WTC11 (cell line): ENCODE data around the gene KCNMA1. TPM values are rescaled to one million over a fixed set of nuclear protein-coding genes. Genes with fewer than 3 reads are reported as not detected.

Source experiments
- ATAC-seq: fragments of 200-7000 bp; cut with Tn5 transposase; 2 replicates; pipeline ENCODE4 v1.10.0; 2021; ENCODE audit warnings: mild to moderate bottlenecking, moderate library complexity
- CTCF ChIA-PET: fragments of 300-600 bp; sonication (Branson Sonifier 250); formaldehyde crosslinking; loops from one replicate; lab custom pipeline; 2021; ENCODE audit warnings: antibody characterized with exemption; lab: Charles Lee
- POLR2A ChIA-PET: fragments of 350-600 bp; sonication (Branson Sonifier 250); formaldehyde crosslinking; loops from one replicate; lab custom pipeline; 2021; ENCODE audit warnings: antibody characterized with exemption; lab: Charles Lee
- DNase-seq: peaks from one replicate; pipeline ENCODE4 v3.0.0; 2021; ENCODE audit warnings: low spot score
- H3K27ac Mint-ChIP-seq: 2 replicates; pipeline ENCODE4 v1.8.0; 2021; ENCODE audit warnings: mixed read lengths
- H3K27me3 Mint-ChIP-seq: 2 replicates; pipeline ENCODE4 v1.8.0; 2021; ENCODE audit warnings: low read depth, mild to moderate bottlenecking, moderate library complexity, mixed read lengths
- H3K36me3 Mint-ChIP-seq: 2 replicates; pipeline ENCODE4 v1.8.0; 2021; ENCODE audit warnings: mixed read lengths
- H3K4me1 Mint-ChIP-seq: 2 replicates; pipeline ENCODE4 v1.8.0; 2022; ENCODE audit warnings: mixed read lengths
- H3K4me3 Mint-ChIP-seq: 2 replicates; pipeline ENCODE4 v1.8.0; 2021; ENCODE audit warnings: mild to moderate bottlenecking, moderate library complexity, mixed read lengths
- H3K9me3 Mint-ChIP-seq: 2 replicates; pipeline ENCODE4 v1.8.0; 2021; ENCODE audit warnings: mixed read lengths
- ATF2 ChIP-seq: sonication (generic); formaldehyde crosslinking; IDR thresholded peaks from 2 replicates; pipeline ENCODE4 v1.8.1; 2022; ENCODE audit warnings: low read depth, missing genetic modification reagents, borderline replicate concordance
- ERG ChIP-seq: fragments of 250-450 bp; sonication (Bioruptor Pico); IDR thresholded peaks from 2 replicates; pipeline ENCODE4 v1.8.0; 2021; ENCODE audit warnings: mild to moderate bottlenecking
- FOXP1 ChIP-seq: sonication (generic); formaldehyde crosslinking; IDR thresholded peaks from 2 replicates; pipeline ENCODE4 v1.8.0; 2022; ENCODE audit warnings: missing genetic modification reagents, mild to moderate bottlenecking, moderate library complexity, borderline replicate concordance
- GABPB1 ChIP-seq: sonication (generic); formaldehyde crosslinking; IDR thresholded peaks from 2 replicates; pipeline ENCODE4 v1.8.1; 2023; ENCODE audit warnings: mild to moderate bottlenecking, missing genetic modification reagents
- KAT7 ChIP-seq: sonication (generic); formaldehyde crosslinking; IDR thresholded peaks from 2 replicates; pipeline ENCODE4 v1.8.1; 2023; ENCODE audit warnings: missing genetic modification reagents, mild to moderate bottlenecking, borderline replicate concordance
- MLX ChIP-seq: sonication (generic); formaldehyde crosslinking; IDR thresholded peaks from 2 replicates; pipeline ENCODE4 v1.8.1; 2023; ENCODE audit warnings: mild to moderate bottlenecking, missing genetic modification reagents, moderate library complexity
- NFE2L1 ChIP-seq: sonication (generic); formaldehyde crosslinking; IDR thresholded peaks from 2 replicates; pipeline ENCODE4 v1.8.1; 2023; ENCODE audit warnings: missing genetic modification reagents
- OVOL2 ChIP-seq: fragments of 250-450 bp; sonication (Bioruptor Pico); IDR thresholded peaks from 2 replicates; pipeline ENCODE4 v1.9.0; 2021; ENCODE audit warnings: mild to moderate bottlenecking, borderline replicate concordance
- PREB ChIP-seq: sonication (generic); formaldehyde crosslinking; IDR thresholded peaks from 2 replicates; pipeline ENCODE4 v1.8.1; 2022; ENCODE audit warnings: mild to moderate bottlenecking, missing genetic modification reagents, moderate library complexity, borderline replicate concordance
- RELA ChIP-seq: sonication (generic); formaldehyde crosslinking; IDR thresholded peaks from 2 replicates; pipeline ENCODE4 v1.8.1; 2022; ENCODE audit warnings: missing genetic modification reagents, mild to moderate bottlenecking, borderline replicate concordance
- SOX15 ChIP-seq: fragments of 250-450 bp; sonication (Bioruptor Pico); IDR thresholded peaks from 2 replicates; pipeline ENCODE4 v1.9.0; 2021; ENCODE audit warnings: mild to moderate bottlenecking
- TP53 ChIP-seq: sonication (generic); formaldehyde crosslinking; IDR thresholded peaks from 2 replicates; pipeline ENCODE4 v1.8.1; 2023; ENCODE audit warnings: mild to moderate bottlenecking, missing genetic modification reagents
- USF1 ChIP-seq: sonication (generic); formaldehyde crosslinking; IDR thresholded peaks from 2 replicates; pipeline ENCODE4 v1.8.0; 2022; ENCODE audit warnings: mild to moderate bottlenecking, missing genetic modification reagents
- USF2 ChIP-seq: sonication (generic); formaldehyde crosslinking; IDR thresholded peaks from 2 replicates; pipeline ENCODE4 v1.8.1; 2023; ENCODE audit warnings: mild to moderate bottlenecking, missing genetic modification reagents, moderate library complexity
- ZNF396 ChIP-seq: fragments of 250-450 bp; sonication (Bioruptor Pico); IDR thresholded peaks from 2 replicates; pipeline ENCODE4 v1.8.0; 2021; ENCODE audit warnings: mild to moderate bottlenecking, moderate library complexity, borderline replicate concordance
- ZNF423 ChIP-seq: fragments of 250-450 bp; sonication (Bioruptor Pico); IDR thresholded peaks from 2 replicates; pipeline ENCODE4 v2.1.2; 2022; ENCODE audit warnings: mild to moderate bottlenecking, moderate library complexity
- total RNA-seq: library from RNA; stranded (reverse); gene quantifications from 3 replicates; pipeline ENCODE4 v1.2.3, GENCODE V29; 2021
- TF ChIP-seq, protein P1 (sequence below): sonication (generic); formaldehyde crosslinking; conservative IDR thresholded peaks from 2 replicates; pipeline ENCODE4 v1.8.1; 2022; ENCODE audit warnings: mild to moderate bottlenecking, missing genetic modification reagents
- TF ChIP-seq, protein P2 (sequence below): sonication (generic); formaldehyde crosslinking; IDR thresholded peaks from 2 replicates; pipeline ENCODE4 v1.8.0; 2023; ENCODE audit warnings: missing genetic modification reagents
- TF ChIP-seq, protein P3 (sequence below): sonication (generic); formaldehyde crosslinking; IDR thresholded peaks from 2 replicates; pipeline ENCODE4 v1.8.1; 2023; ENCODE audit warnings: mild to moderate bottlenecking, missing genetic modification reagents
- TF ChIP-seq, protein P4 (sequence below): fragments of 250-450 bp; sonication (Bioruptor Pico); IDR thresholded peaks from 2 replicates; pipeline ENCODE4 v1.9.0; 2021; ENCODE audit warnings: mild to moderate bottlenecking

KCNMA1 gene
- total RNA-seq, 1 experiment from 2014 or later = 7.3 TPM

DNA sequence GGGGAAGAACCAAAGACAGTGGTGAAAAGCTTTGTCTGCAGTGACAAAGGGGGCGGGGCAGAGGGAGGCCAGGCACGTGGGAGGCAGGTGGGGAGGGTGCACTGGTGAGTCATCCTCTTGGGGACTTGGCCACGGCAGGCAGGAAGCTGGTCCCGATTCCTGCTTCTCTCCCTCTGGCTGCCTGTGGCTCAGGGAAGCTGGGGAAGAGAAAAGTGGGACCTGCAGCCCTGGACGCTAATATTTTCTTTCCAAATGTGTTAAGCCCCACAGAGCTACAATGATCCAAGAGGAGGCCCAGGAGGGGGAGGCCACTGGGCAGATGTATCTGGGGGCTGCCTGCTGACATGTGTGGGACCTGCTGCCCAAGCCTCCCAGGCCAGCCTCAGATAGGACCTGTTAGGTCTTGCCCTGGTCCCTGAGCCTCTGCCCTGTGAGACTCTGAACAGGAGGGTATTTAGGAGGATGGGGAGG is 231.8 kb downstream of the KCNMA1 start (continued):
- no peak for TF ChIP-seq FOXP1 (CRISPR knock-in tag)
- no peak for TF ChIP-seq ERG
- no peak for TF ChIP-seq ATF2
- TF ChIP-seq KAT7 (CRISPR knock-in tag) = no peak
- TF ChIP-seq OVOL2 = no peak
- TF ChIP-seq, protein P1, sequence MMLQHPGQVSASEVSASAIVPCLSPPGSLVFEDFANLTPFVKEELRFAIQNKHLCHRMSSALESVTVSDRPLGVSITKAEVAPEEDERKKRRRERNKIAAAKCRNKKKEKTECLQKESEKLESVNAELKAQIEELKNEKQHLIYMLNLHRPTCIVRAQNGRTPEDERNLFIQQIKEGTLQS (CRISPR knock-in tag) = no peak; the same call in 1 of the 2 replicates
- TF ChIP-seq USF2 (CRISPR knock-in tag) = peak; percentile 77
- TF ChIP-seq ZNF423 (CRISPR knock-in tag) = no peak
- TF ChIP-seq, protein P2, sequence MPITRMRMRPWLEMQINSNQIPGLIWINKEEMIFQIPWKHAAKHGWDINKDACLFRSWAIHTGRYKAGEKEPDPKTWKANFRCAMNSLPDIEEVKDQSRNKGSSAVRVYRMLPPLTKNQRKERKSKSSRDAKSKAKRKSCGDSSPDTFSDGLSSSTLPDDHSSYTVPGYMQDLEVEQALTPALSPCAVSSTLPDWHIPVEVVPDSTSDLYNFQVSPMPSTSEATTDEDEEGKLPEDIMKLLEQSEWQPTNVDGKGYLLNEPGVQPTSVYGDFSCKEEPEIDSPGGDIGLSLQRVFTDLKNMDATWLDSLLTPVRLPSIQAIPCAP = 0 out of 2 replicates have a peak, but pooled peaks have one; percentile 26
- TF ChIP-seq, protein P3, sequence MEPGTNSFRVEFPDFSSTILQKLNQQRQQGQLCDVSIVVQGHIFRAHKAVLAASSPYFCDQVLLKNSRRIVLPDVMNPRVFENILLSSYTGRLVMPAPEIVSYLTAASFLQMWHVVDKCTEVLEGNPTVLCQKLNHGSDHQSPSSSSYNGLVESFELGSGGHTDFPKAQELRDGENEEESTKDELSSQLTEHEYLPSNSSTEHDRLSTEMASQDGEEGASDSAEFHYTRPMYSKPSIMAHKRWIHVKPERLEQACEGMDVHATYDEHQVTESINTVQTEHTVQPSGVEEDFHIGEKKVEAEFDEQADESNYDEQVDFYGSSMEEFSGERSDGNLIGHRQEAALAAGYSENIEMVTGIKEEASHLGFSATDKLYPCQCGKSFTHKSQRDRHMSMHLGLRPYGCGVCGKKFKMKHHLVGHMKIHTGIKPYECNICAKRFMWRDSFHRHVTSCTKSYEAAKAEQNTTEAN (CRISPR knock-in tag) = no peak
- TF ChIP-seq GABPB1 = no peak
- no peak for TF ChIP-seq SOX15
- no peak for TF ChIP-seq PREB (CRISPR knock-in tag)
- TF ChIP-seq USF1 = peak; percentile 81
- peak; percentile 52; the same call in 1 of the 2 replicates for TF ChIP-seq NFE2L1 (CRISPR knock-in tag)
- no peak for TF ChIP-seq ZNF396 (CRISPR knock-in tag)
- TF ChIP-seq RELA (CRISPR knock-in tag) = no peak
- TF ChIP-seq MLX = no peak
- TF ChIP-seq TP53 = no peak
- TF ChIP-seq, all 79 proteins: peak for 8

DNA sequence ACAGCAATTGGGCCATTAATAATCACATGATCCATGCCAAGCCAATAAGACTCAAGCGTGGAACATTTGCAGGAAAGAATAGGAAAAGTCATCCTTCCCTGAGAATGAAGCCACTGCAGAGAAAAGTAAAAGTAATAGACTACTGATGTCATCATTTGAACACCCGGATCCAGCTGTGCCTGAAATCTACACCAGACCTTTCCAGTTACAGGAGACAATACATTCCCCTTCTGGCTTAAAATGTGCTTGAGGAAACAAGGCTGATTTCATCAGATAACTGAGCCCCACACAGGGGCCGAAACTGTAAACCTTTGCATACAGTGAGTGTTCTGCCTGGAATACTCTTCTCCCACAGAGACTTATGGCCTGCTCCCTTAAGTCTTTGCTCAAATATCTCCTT is 232.8 kb downstream of the KCNMA1 start:
- DNase-seq (no peak), ATAC-seq (no peak)
- TF ChIP-seq, protein P4, sequence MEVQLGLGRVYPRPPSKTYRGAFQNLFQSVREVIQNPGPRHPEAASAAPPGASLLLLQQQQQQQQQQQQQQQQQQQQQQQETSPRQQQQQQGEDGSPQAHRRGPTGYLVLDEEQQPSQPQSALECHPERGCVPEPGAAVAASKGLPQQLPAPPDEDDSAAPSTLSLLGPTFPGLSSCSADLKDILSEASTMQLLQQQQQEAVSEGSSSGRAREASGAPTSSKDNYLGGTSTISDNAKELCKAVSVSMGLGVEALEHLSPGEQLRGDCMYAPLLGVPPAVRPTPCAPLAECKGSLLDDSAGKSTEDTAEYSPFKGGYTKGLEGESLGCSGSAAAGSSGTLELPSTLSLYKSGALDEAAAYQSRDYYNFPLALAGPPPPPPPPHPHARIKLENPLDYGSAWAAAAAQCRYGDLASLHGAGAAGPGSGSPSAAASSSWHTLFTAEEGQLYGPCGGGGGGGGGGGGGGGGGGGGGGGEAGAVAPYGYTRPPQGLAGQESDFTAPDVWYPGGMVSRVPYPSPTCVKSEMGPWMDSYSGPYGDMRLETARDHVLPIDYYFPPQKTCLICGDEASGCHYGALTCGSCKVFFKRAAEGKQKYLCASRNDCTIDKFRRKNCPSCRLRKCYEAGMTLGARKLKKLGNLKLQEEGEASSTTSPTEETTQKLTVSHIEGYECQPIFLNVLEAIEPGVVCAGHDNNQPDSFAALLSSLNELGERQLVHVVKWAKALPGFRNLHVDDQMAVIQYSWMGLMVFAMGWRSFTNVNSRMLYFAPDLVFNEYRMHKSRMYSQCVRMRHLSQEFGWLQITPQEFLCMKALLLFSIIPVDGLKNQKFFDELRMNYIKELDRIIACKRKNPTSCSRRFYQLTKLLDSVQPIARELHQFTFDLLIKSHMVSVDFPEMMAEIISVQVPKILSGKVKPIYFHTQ (CRISPR knock-in tag) = no peak
- CTCF ChIA-PET = interaction anchor here (1.7 kb wide), 1 partner anchor 24 kb away, joined by 8 read pairs; no protein-coding TSS in a partner anchor
- H3K9me3 Mint-ChIP-seq = no peaks in the 10 kb centered on the region
- H3K27ac Mint-ChIP-seq = no peak overlapping the region
- H3K4me3 Mint-ChIP-seq = no peak overlapping the region
- H3K36me3 Mint-ChIP-seq = no peaks in the 10 kb centered on the region
- peaks cover 12% of the 10 kb centered on the region for H3K4me1 Mint-ChIP-seq
- no peaks in the 10 kb centered on the region for H3K27me3 Mint-ChIP-seq
- POLR2A ChIA-PET = no interaction called here
